Hepatocyte (in vitro differentiated cells): ENCODE measurements around the gene RGMB. TPM values are rescaled to one million over a fixed set of nuclear protein-coding genes. Genes with fewer than 3 reads are reported as not detected.

Experiments
- DNase-seq: peaks from one replicate; pipeline ENCODE4 v3.0.0-alpha.2; 2016; ENCODE audit warnings: low spot score
- H2AFZ ChIP-seq: fragments of 200-600 bp; sonication (generic); 2 replicates; pipeline ENCODE4 v1.6.0; 2016; ENCODE audit warnings: antibody characterized with exemption, mild to moderate bottlenecking
- H3K27ac ChIP-seq: fragments of 200-600 bp; sonication (generic); 2 replicates; pipeline ENCODE4 v1.5.1; 2016; ENCODE audit warnings: mild to moderate bottlenecking
- H3K27me3 ChIP-seq: fragments of 200-600 bp; sonication (generic); 2 replicates; pipeline ENCODE4 v1.6.1; 2016
- H3K36me3 ChIP-seq: fragments of 200-600 bp; sonication (generic); replicated peaks from 2 replicates; pipeline ENCODE4 v1.5.1; 2016; ENCODE audit warnings: low read depth; ENCODE audit not compliant: insufficient read depth
- H3K4me1 ChIP-seq: fragments of 200-600 bp; sonication (generic); 2 replicates; pipeline ENCODE4 v1.5.1; 2016; ENCODE audit warnings: mild to moderate bottlenecking, moderate library complexity; ENCODE audit not compliant: insufficient read depth
- H3K4me2 ChIP-seq: fragments of 200-600 bp; sonication (generic); 2 replicates; pipeline ENCODE4 v1.6.0; 2016
- H3K4me3 ChIP-seq: fragments of 200-600 bp; sonication (generic); 2 replicates; pipeline ENCODE4 v1.5.1; 2016; ENCODE audit warnings: mild to moderate bottlenecking
- H3K79me2 ChIP-seq: fragments of 200-600 bp; sonication (generic); 2 replicates; pipeline ENCODE4 v1.6.0; 2017; ENCODE audit warnings: mild to moderate bottlenecking
- H3K9me2 ChIP-seq: fragments of 200-600 bp; sonication (generic); replicated peaks from 2 replicates; pipeline ENCODE4 v1.6.0; 2017; ENCODE audit warnings: mild to moderate bottlenecking; ENCODE audit not compliant: insufficient read depth
- H3K9me3 ChIP-seq: fragments of 200-600 bp; sonication (generic); 2 replicates; pipeline ENCODE4 v1.5.1; 2016; ENCODE audit warnings: low read depth, mild to moderate bottlenecking
- H4K20me1 ChIP-seq: fragments of 200-600 bp; sonication (generic); 2 replicates; pipeline ENCODE4 v1.6.0; 2016; ENCODE audit warnings: mild to moderate bottlenecking; ENCODE audit not compliant: insufficient read depth, poor library complexity, severe bottlenecking
- CTCF ChIP-seq: fragments of 200-600 bp; sonication (generic); IDR thresholded peaks from 2 replicates; pipeline ENCODE4 v1.5.1; 2016; ENCODE audit warnings: antibody characterized with exemption, mild to moderate bottlenecking; ENCODE audit not compliant: poor library complexity
- EZH2 ChIP-seq: fragments of 200-600 bp; sonication (generic); IDR thresholded peaks from 2 replicates; pipeline ENCODE4 v1.6.1; 2016; ENCODE audit warnings: antibody characterized with exemption, mild to moderate bottlenecking, borderline replicate concordance
- EZH2phosphoT487 ChIP-seq: fragments of 200-600 bp; sonication (generic); IDR thresholded peaks from one replicate; pipeline ENCODE4 v1.6.1; 2018; ENCODE audit warnings: antibody characterized with exemption, mild to moderate bottlenecking, low read depth, moderate library complexity; ENCODE audit not compliant: unreplicated experiment, severe bottlenecking
- WGBS: methylation state at CpG from one replicate; pipeline ENCODE4 v1.1.6; 2016; ENCODE audit warnings: low lambda C conversion rate; ENCODE audit errors: missing lambda C conversion rate; 5-methylcytosine and 5-hydroxymethylcytosine counted together
- polyA plus RNA-seq: library from polyadenylated mRNA; unstranded; fragments of >200 nt; fragmentation: Nextera tagmentation; extraction: Ambion mirVana; gene quantifications from 2 replicates; pipeline ENCODE4 v1.2.1, GENCODE V29; 2016
- total RNA-seq: library from RNA; depleted of rRNA; stranded (reverse); fragments of >200 nt; gene quantifications from 2 replicates; pipeline ENCODE4 v1.2.3, GENCODE V29; 2014

RGMB gene
- total and polyA plus RNA-seq, 2 experiments from 2014 or later, result 8.4 to 11.6 TPM

DNA sequence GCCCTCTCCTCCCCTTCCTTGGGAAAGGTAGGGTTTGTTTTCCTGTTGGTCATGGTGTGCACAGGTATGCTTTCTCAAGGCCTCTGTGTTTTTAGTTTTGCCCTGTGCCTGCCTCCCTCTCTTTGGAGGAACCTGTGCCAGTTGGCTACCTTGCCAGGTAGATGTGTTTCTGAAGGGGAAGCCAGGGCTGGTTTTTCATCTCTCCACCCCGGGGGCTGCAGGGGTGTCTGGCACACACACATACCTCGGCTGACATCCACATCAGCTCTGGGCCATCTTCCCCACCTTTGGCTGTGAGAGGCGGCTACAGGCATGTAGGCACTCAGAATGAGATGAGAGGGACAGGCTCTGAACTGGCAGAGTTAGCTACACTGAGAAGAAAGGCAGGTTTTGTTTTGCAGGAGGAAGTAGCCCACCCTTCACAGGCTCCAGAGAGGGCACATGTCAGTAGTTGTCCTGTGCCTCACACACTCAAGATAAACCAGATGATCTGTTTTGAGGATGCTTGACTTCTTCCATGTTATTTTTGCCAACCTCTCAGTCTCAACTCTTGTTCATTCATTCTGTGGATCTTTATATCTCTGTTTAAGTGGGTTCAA, 9.7 kb downstream of the RGMB start:
- Histone ChIP-seq H3K4me2 (no peak overlapping the region), H2AFZ (no peak overlapping the region), H3K79me2 (peaks cover 96% of the 10 kb centered on the region), H3K4me1 (peaks cover 14% of the 10 kb centered on the region), H3K27me3 (no peaks in the 10 kb centered on the region), H3K36me3 (no peaks in the 10 kb centered on the region), H3K4me3 (no peak overlapping the region), H3K9me2 (no peaks in the 10 kb centered on the region), H3K9me3 (no peaks in the 10 kb centered on the region), H3K27ac (no peak overlapping the region), H4K20me1 (peaks cover 42% of the 10 kb centered on the region)
- 91% methylated on average over 3 of the region's 3 CpGs for WGBS
- TF ChIP-seq EZH2phosphoT487 (no peak), EZH2 (no peak), CTCF (no peak)
- DNase-seq, result no peak

- Histone ChIP-seq H4K20me1 (peaks cover 38% of the 10 kb centered on the region), H3K9me2 (no peaks in the 10 kb centered on the region), H3K9me3 (no peaks in the 10 kb centered on the region), H3K4me2 (no peak overlapping the region), H3K36me3 (no peaks in the 10 kb centered on the region), H2AFZ (no peak overlapping the region), H3K27ac (no peak overlapping the region), H3K4me3 (no peak overlapping the region), H3K27me3 (no peaks in the 10 kb centered on the region), H3K4me1 (peaks cover 14% of the 10 kb centered on the region), H3K79me2 (peaks cover 94% of the 10 kb centered on the region)
- TF ChIP-seq CTCF (no peak), EZH2 (no peak), EZH2phosphoT487 (no peak)
- DNase-seq, result no peak
Observed at GRCh38 chr5:98784411-98784810, 10.9 kb downstream of the RGMB start.

- Histone ChIP-seq H3K27ac (no peak overlapping the region), H3K36me3 (no peaks in the 10 kb centered on the region), H3K4me2 (no peak overlapping the region), H3K4me3 (no peak overlapping the region), H3K4me1 (peaks cover 14% of the 10 kb centered on the region), H4K20me1 (peaks cover 30% of the 10 kb centered on the region), H3K9me2 (no peaks in the 10 kb centered on the region), H2AFZ (no peak overlapping the region), H3K79me2 (peaks cover 93% of the 10 kb centered on the region), H3K27me3 (no peaks in the 10 kb centered on the region), H3K9me3 (no peaks in the 10 kb centered on the region)
- WGBS, result 80% methylated on average over 3 of the region's 3 CpGs
- TF ChIP-seq CTCF (no peak), EZH2phosphoT487 (no peak), EZH2 (no peak)
- DNase-seq, result no peak
Observed at GRCh38 chr5:98785244-98785643, 11.8 kb downstream of the RGMB start.
